ENCODE data around the gene CERS3. TPM values are rescaled to one million over a fixed set of nuclear protein-coding genes. Genes with fewer than 3 reads are reported as not detected.

The CERS3 gene
- polyA plus RNA-seq, 1 donor (not counting 4 experiments of a cell fraction or from before 2014, with no cell fraction given): 23.5 TPM

DNA sequence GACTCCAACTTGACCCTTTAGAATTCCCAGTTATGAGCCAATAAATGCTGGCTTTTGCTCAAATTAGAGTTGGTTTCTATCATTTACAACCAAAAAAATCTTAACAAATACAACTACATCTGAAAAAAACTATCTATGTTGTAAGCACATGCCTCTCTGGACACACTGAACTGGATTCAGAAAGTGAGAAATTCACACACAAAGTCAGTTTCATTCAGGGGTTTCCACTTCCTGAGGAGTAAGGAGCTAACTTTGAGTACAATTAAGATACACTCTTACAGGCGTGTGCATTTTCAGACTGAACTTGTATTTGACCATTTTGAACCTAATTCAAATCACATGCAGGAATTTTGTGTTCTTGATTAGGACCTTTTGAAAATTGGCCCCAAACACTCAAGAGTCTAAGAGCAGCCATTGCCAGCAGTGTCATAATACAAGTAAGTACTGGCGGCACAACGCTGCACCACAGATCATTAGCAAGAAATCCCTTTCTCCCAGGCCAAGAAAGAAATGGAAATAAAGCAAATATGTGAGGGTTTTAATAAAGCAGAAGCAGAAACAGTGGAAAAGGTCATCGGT, 42.1 kb upstream of the CERS3 start:
- no peak for FAIRE-seq
- no peaks in the 10 kb centered on the region for H3K4me1 ChIP-seq (ENCODE audit: control insufficient read depth, extremely low read depth, insufficient read depth, low read length)
- no peak for DNase-seq (ENCODE audit: low read depth, low spot score)
- dilution Hi-C loops (cut with MboI; ENCODE audit: extremely low pct_ligation_motif_present, low sequenced_read_pairs): no loop called here
- no peaks in the 10 kb centered on the region for H3K79me2 ChIP-seq (ENCODE audit: control insufficient read depth, insufficient read depth, low read length)
- no peak overlapping the region for H3K4me2 ChIP-seq (ENCODE audit: control insufficient read depth, extremely low read depth, insufficient read depth, low read depth, low read length)
- TF ChIP-seq, protein P1, sequence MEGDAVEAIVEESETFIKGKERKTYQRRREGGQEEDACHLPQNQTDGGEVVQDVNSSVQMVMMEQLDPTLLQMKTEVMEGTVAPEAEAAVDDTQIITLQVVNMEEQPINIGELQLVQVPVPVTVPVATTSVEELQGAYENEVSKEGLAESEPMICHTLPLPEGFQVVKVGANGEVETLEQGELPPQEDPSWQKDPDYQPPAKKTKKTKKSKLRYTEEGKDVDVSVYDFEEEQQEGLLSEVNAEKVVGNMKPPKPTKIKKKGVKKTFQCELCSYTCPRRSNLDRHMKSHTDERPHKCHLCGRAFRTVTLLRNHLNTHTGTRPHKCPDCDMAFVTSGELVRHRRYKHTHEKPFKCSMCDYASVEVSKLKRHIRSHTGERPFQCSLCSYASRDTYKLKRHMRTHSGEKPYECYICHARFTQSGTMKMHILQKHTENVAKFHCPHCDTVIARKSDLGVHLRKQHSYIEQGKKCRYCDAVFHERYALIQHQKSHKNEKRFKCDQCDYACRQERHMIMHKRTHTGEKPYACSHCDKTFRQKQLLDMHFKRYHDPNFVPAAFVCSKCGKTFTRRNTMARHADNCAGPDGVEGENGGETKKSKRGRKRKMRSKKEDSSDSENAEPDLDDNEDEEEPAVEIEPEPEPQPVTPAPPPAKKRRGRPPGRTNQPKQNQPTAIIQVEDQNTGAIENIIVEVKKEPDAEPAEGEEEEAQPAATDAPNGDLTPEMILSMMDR (optimal IDR thresholded peaks at IDR 0.05 in 1 of 3, IDR thresholded peaks at IDR 0.05 in 1 of 3, conservative IDR thresholded peaks at IDR 0.05 in 1 of 3; ENCODE audit: extremely low read depth in 1 of 3, insufficient read depth in 2 of 3, low read length in 3 of 3): no peak
- no peak for TF ChIP-seq EZH2 (IDR thresholded peaks at IDR 0.05; ENCODE audit: low read length)
- no peak overlapping the region for H3K9ac ChIP-seq (ENCODE audit: control insufficient read depth, extremely low read depth, insufficient read depth, low read length)
- H3K9me1 ChIP-seq (ENCODE audit: control insufficient read depth, extremely low read depth, insufficient read depth, low read length): no peaks in the 10 kb centered on the region
- no peak overlapping the region for H2AFZ ChIP-seq (ENCODE audit: control insufficient read depth, low read length)
- H3K36me3 ChIP-seq (ENCODE audit: control insufficient read depth in 2 of 2, extremely low read depth in 1 of 2, insufficient read depth in 2 of 2, low read length in 2 of 2): peaks cover 9 to 12% of the 10 kb centered on the region in 2 experiments
- H4K20me1 ChIP-seq (ENCODE audit: control insufficient read depth, extremely low read depth, insufficient read depth, low read length): no peaks in the 10 kb centered on the region
- H3K4me3 ChIP-seq (ENCODE audit: control insufficient read depth in 2 of 3, extremely low read depth in 1 of 3, insufficient read depth in 2 of 3, low read depth in 1 of 3, low read length in 3 of 3): no peak overlapping the region
- no peaks in the 10 kb centered on the region for H3K27me3 ChIP-seq (ENCODE audit: control insufficient read depth, extremely low read depth, insufficient read depth, low read length)
- H3K27ac ChIP-seq (ENCODE audit: control insufficient read depth, insufficient read depth, low read length): no peak overlapping the region
- no peaks in the 10 kb centered on the region for H3K9me3 ChIP-seq (ENCODE audit: control insufficient read depth, low read depth, low read length)

DNA sequence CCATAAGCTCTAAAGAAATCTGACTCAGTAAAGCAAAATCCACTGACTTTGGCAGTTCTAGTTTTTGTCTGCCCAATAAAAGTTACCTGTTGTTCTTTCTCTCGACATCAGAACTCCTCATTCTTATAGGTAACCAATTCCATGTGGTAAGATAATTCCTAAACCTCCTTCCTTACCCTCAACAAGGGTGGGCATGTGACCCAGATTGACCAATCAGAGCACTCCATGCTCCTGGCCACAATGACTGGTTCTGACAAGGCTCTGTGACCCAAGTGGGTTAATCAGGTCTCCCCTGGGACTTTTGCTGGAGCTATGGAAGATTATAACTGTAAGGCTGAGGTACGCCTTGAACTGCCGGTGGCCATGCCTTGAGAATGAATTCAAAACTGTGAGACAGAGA, 41.5 kb upstream of the CERS3 start:
- no peaks in the 10 kb centered on the region for H3K9me1 ChIP-seq (ENCODE audit: control insufficient read depth, extremely low read depth, insufficient read depth, low read length)
- no peak overlapping the region for H3K4me2 ChIP-seq (ENCODE audit: control insufficient read depth, extremely low read depth, insufficient read depth, low read depth, low read length)
- no peaks in the 10 kb centered on the region for H3K9me3 ChIP-seq (ENCODE audit: control insufficient read depth, low read depth, low read length)
- H3K36me3 ChIP-seq (ENCODE audit: control insufficient read depth in 2 of 2, extremely low read depth in 1 of 2, insufficient read depth in 2 of 2, low read length in 2 of 2): peaks cover 9 to 12% of the 10 kb centered on the region in 2 experiments
- no peak overlapping the region for H3K4me3 ChIP-seq (ENCODE audit: control insufficient read depth in 2 of 3, extremely low read depth in 1 of 3, insufficient read depth in 2 of 3, low read depth in 1 of 3, low read length in 3 of 3)
- no peaks in the 10 kb centered on the region for H3K27me3 ChIP-seq (ENCODE audit: control insufficient read depth, extremely low read depth, insufficient read depth, low read length)
- no peak overlapping the region for H3K27ac ChIP-seq (ENCODE audit: control insufficient read depth, insufficient read depth, low read length)
- TF ChIP-seq, protein P1 (optimal IDR thresholded peaks at IDR 0.05 in 1 of 3, IDR thresholded peaks at IDR 0.05 in 1 of 3, conservative IDR thresholded peaks at IDR 0.05 in 1 of 3; ENCODE audit: extremely low read depth in 1 of 3, insufficient read depth in 2 of 3, low read length in 3 of 3): no peak
- TF ChIP-seq EZH2 (IDR thresholded peaks at IDR 0.05; ENCODE audit: low read length): no peak
- FAIRE-seq (no peak), DNase-seq (ENCODE audit: low read depth, low spot score) (no peak)
- dilution Hi-C loops (cut with MboI; ENCODE audit: extremely low pct_ligation_motif_present, low sequenced_read_pairs): no loop called here
- H3K79me2 ChIP-seq (ENCODE audit: control insufficient read depth, insufficient read depth, low read length): no peaks in the 10 kb centered on the region
- peaks cover 4% of the 10 kb centered on the region for H3K4me1 ChIP-seq (ENCODE audit: control insufficient read depth, extremely low read depth, insufficient read depth, low read length)
- no peaks in the 10 kb centered on the region for H4K20me1 ChIP-seq (ENCODE audit: control insufficient read depth, extremely low read depth, insufficient read depth, low read length)
- no peak overlapping the region for H3K9ac ChIP-seq (ENCODE audit: control insufficient read depth, extremely low read depth, insufficient read depth, low read length)
- H2AFZ ChIP-seq (ENCODE audit: control insufficient read depth, low read length): no peak overlapping the region
